Spleen (tissue), 7 donors: ENCODE measurements around the gene ZFYVE1.
"Not testable (repeated sequence)": the region's sequence is repeated elsewhere in the genome, so short reads cannot be mapped to it uniquely, and the experiment has no call there.

Source experiments
- POLR2A ChIP-seq, 3 donors: fragments of 450-650 bp; IDR thresholded peaks; one replicate each; pipeline ENCODE4 v1.5.1; 2017; ENCODE audit warnings: antibody characterized with exemption in 3 of 3, mild to moderate bottlenecking in 1 of 3
- TF ChIP-seq, protein P1 (sequence below), 11 experiments: fragments of 200-600 bp in 7 of 11; fragments of 450-650 bp in 4 of 11; sonication (generic) in 4 of 11; IDR thresholded peaks in 8 of 11; conservative IDR thresholded peaks in 3 of 11; 1 replicate in 7 of 11; 2 replicates in 4 of 11; pipeline versions ENCODE4 v1.4.0 to v1.8.0; 2016 to 2021; ENCODE audit warnings: antibody characterized with exemption in 11 of 11, inconsistent platforms in 4 of 11, mild to moderate bottlenecking in 1 of 11
- donor health status: DM: no; HTN: no; CAD: no; lungs with moderate emphysema.
- donor health status: DM: no; HTN: no; CAD: no.
- donor health status: DM: no; HTN: no; CAD: no.

DNA sequence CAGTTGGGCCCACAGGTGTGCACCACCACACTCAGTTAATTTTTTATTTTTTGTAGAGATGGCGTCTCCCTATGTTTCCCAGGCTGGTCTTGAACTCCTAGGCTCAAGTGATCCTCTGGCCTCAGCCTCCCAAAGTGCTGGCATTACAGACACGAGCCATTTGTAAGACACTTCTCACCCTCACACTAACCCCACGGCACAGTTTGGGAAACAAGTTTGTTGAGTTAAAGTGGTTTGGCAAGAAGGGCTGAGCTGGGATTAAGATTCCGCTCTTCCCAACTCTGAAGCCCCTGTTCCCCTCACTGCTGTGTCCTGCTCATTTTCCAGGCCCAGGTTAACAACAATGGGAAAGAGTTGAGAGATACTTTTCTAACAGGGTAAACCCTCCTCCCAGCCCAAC is 65.9 kb downstream of the ZFYVE1 start:
- TF ChIP-seq, protein P1, sequence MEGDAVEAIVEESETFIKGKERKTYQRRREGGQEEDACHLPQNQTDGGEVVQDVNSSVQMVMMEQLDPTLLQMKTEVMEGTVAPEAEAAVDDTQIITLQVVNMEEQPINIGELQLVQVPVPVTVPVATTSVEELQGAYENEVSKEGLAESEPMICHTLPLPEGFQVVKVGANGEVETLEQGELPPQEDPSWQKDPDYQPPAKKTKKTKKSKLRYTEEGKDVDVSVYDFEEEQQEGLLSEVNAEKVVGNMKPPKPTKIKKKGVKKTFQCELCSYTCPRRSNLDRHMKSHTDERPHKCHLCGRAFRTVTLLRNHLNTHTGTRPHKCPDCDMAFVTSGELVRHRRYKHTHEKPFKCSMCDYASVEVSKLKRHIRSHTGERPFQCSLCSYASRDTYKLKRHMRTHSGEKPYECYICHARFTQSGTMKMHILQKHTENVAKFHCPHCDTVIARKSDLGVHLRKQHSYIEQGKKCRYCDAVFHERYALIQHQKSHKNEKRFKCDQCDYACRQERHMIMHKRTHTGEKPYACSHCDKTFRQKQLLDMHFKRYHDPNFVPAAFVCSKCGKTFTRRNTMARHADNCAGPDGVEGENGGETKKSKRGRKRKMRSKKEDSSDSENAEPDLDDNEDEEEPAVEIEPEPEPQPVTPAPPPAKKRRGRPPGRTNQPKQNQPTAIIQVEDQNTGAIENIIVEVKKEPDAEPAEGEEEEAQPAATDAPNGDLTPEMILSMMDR (IDR thresholded peaks at IDR 0.05 in 8 of 11, conservative IDR thresholded peaks at IDR 0.05 in 3 of 11) = not testable (repeated sequence)
- TF ChIP-seq POLR2A (IDR thresholded peaks at IDR 0.05) = not testable (repeated sequence)
